ENCODE data around the gene CA10.

DNA sequence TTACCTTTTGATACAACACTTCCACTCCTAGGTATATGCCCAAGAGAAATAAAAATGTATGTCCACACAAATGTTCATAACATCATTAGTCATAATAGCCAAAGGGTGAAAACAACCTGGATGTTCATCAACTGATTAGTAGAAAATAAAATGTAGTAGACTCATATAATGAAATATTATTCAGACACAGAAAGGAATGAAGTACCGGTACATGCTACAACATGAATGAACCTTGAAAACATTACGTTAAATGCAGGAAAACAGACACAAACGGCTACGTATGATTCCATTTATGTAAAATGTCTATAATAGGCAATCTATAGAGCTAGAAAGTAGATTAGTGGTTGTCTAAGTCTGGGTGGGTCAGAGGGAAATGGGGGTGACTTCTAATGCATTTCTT lies 358.5 kb downstream of the CA10 start:
- TF ChIP-seq EZH2 (IDR thresholded peaks at IDR 0.05; ENCODE audit: borderline replicate concordance, insufficient read depth, low read depth, low read length, poor library complexity, severe bottlenecking), result no peak
- TF ChIP-seq, protein P1, sequence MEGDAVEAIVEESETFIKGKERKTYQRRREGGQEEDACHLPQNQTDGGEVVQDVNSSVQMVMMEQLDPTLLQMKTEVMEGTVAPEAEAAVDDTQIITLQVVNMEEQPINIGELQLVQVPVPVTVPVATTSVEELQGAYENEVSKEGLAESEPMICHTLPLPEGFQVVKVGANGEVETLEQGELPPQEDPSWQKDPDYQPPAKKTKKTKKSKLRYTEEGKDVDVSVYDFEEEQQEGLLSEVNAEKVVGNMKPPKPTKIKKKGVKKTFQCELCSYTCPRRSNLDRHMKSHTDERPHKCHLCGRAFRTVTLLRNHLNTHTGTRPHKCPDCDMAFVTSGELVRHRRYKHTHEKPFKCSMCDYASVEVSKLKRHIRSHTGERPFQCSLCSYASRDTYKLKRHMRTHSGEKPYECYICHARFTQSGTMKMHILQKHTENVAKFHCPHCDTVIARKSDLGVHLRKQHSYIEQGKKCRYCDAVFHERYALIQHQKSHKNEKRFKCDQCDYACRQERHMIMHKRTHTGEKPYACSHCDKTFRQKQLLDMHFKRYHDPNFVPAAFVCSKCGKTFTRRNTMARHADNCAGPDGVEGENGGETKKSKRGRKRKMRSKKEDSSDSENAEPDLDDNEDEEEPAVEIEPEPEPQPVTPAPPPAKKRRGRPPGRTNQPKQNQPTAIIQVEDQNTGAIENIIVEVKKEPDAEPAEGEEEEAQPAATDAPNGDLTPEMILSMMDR (IDR thresholded peaks at IDR 0.05), result no peak
